NCI-H748 treated with DMSO at 0.1 percent for 48 hours (cell line): ENCODE measurements around the gene SLC12A2.

ENCODE experiments used
- DNase-seq: peaks from one replicate; lab custom pipeline; 2025; lab: John Stamatoyannopoulos, UW

The SLC12A2 gene

DNA sequence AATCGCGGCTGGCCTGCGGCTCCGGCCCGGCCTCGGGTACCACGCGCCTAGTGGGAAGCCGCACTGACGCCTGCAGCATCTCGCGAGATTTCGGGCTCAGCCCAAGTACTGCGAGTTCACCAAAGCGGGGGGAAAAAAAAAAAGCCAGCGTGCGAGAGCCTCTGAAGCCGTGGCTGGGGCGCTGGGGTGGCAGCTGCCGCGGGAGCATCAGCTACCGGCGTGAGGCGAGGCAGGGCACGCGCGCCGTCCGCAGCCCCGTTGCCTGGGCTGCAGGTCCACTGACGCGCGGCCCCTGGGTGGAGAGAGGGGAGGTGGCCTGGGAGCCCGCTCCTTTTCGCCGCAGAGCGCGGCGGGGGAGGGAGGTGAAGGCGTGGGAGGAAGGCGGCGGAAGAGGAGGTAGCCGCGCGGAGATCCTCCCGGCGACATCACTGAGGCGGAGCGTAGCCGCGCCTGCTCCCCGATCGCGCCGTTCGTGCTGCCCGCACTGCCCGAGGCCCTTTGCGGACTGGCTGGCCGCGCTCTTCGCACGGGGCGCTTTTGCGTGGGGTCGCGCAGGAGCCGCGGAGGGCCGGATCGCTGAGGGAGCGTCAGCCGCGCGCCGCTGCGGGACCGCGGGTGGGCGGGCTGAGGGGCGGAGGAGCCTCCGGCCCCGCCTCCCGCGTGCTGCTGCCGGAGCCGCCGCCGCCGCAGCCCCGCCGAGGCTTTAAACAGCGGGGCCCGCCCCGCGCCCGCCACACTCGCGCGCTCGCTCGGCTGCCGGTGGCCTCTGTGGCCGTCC lies at the start of gene SLC12A2:
TSS of gene SLC12A2 (plus strand) at position 734 of the 778 bp plus-strand sequence. CDS start 189 bp downstream, outside the sequence.
- DNase-seq, result peak; percentile 78

DNA sequence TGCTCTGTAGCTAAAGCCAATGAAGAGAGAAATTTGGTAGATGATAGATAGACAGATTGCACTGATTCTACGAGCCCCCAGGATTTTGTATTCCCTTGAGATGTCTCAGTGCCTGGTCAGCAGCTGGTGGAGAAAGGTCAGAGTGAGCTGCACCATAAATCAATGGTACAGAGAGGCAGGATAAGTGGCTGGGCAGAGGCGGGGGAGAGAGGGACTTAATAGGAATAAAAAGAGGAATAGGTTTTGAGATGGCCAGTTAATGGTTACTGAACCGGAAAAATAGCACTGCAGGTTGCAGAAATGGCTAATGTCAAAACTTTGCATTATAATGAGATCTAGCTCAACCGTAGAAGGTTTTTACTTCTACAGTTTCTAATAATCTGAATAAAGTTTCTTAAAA lies 47.9 kb upstream of the SLC12A2 start:
- DNase-seq, result no peak

DNA sequence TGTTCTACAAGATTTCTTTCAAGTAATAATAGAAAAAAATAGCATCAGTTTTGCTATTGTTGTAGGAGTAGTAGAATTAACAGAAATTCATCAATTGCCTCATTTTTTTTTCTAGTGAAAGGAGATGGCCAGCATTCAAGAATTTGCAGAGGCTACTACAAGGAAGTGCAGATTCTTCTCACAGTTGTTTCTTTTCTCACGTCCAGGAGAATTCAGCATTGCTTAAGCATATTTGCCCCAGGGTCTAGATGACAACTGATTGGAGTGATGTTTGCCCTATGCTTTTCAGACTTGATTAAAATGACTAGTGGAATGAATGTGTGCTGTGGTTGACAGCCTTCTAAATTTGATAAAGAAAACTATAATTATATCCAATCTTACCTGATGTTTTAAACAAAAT lies 46.6 kb upstream of the SLC12A2 start:
- DNase-seq, result no peak

DNA sequence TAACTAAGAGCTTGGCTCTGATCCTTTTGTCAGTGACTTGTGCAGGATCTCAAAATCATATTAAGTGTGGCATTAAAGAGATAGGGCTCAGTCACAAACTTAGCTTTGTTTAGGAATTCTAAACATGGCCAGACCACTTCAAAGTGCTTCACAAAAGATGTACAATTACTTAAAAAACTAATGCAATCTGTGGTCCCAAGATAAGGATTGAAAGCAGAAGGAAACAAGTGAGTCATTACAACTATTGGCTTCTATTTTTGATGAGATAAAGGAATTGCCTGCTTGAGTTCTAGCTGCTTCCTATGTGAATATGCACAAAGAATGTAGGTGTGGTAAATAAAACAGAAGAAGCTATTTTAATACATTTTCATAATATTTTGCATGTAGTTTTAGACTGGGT lies 44.9 kb upstream of the SLC12A2 start:
- no peak for DNase-seq

DNA sequence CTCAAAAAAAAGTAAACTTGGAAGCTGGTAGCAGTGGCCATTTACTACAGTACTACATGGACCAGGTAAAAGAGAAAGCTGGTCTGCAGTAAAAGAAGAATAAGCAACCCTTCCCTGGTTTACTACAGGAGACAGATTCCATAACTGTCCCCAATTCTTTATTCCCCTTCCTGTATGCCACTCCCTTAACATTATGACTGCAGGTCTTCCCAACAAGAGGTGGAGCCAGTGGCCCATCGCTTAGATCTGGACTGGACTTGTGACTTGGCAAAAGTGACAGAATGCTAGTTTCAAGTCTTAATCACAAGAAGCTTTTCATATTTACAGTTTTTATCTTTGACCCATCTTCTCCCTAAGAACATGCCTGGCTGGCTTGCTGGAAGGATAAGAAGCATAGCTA lies 42.6 kb upstream of the SLC12A2 start:
- no peak for DNase-seq

DNA sequence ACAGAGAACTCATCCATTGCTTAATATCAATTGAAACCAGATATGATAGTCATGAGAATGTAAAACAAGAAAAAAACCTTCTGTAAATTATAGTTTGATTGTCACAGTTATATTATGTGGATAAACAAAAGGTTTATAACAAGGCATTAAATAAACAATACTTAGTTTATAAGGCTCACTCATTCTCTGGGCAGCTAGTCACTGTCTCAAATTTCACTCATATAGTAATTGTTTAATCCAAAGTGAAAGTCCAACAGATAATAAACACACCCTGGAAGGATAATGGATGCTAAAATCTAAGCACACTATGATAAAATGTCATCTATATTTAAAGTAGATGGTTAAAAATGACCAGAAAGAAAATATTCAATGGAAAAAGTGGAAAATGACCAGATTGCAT lies 30.8 kb upstream of the SLC12A2 start:
- peak; percentile 18 for DNase-seq

DNA sequence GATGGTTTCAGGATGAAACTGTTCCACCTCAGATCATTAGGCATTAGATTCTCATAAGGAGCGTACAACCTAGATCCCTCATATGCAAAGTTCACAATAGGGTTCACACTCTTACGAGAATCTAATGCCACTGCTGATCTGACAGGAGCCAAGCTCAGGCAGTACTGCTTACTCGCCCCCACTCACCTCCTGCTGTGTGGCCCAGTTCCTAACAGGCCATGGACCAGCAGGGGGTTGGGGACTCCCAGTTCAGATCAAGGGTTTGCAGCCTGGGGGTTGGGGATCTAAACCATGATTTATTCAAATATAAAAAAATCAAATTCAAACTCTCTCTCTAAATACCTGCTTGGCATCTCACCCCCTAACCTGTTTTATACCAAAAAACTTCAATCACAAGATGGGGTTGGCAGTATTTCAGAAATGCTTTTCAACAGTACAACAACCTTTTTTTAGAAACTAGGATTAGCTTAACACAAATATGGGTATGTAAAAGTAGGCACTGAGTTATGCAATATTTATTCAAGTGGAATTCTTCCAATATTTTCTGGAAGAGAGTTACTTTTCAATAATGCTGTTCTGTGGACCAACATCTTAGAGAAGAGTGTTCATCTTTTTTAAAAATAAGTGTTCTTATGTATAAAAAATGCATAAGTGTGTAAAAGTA lies 30.1 kb upstream of the SLC12A2 start:
- DNase-seq, result no peak

DNA sequence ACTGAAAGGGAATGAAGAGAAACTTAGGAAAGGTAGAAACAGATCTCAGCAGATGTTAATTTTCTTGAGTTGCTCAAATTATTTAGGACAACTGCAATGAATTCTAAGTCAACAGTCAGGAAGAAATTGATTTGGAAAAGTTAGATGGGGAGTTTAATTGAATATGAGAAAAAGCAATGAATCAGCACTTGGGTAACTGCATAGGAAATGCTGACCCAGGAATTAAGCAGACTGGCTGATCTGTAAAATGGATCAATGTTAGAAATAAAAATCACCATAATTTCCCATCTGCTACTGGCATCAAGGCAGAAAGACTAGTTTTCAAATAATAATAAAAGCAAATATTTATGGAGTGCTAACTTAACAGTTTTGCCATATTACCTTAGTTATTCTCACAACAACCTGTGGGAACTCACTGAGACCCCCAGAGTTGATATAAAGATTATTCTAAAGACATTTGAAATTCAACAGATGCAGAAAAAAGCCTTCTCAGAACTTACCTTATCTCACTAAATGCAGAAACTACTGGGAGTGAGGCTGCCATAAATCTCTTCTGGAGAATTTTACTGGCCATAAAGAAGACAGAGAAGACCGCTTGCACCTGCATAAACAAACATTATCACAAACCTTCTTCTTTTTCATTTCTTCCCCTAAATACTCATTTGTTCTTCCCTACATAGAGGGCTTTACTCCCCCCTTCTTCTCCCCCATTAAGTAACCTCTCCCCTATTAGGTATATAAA lies 22.8 kb upstream of the SLC12A2 start:
- no peak for DNase-seq

DNA sequence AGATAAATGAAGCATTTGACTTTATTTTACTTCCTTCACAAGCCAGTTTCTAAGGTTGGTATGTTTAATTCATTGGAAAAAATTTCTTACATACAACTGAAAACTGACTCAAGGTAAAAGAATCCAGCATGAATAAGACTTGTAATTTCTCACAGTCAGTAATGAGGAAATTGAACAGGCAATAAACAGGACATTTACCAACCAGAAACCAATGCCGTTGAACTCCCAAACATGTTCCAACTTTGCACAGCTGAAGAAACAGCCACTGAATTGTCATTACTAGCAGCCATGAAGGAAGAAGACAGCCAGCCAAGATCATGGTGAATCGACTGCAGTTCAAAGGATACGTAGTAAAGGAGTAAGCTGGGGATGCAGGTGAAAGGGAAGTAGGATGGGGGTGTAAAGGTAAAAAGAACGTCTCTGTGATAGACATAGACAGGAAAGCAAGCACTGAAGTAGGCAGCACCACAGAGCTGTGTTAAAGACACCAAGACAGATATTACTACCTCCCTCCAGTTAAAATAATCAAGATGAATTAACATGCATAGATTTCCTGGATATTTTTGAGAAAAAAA lies 21.3 kb upstream of the SLC12A2 start:
- DNase-seq, result no peak

DNA sequence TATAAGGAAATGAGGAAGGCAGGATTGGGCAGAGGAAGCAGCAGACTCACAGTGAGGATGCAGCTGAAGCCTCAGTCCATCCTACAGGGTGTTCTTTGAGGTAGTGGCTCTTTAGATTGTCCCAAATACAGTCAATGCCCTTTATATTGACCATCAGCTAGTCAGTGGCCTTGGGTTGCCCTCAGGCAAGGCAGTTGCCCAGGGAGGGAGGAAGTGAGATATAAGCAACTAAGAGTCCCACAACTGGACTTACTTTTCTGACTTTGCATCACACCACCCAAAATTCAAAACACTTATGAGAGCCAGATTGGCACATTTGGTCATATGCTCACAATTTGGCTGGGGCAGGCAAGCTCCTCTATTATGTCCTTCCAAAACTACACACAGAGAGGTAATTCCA lies 9.4 kb upstream of the SLC12A2 start:
- no peak for DNase-seq

DNA sequence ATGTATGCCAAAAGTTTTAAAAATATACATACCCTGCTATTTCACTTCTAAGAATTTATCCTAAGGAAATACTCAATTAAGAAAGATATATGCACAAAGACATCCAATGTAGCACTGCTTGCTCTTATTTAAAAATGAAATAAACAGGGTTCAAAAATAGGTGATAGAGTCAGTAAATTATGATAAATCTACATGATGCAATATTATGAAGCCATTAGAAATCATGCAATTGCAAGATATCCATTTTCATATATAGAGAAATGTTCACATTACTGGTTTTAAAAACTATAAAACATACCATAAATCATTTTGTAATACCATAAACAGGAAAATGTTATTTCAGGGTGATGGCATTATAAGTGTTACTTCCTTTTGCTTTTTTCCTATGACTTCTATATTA lies 8.6 kb upstream of the SLC12A2 start:
- DNase-seq, result no peak

DNA sequence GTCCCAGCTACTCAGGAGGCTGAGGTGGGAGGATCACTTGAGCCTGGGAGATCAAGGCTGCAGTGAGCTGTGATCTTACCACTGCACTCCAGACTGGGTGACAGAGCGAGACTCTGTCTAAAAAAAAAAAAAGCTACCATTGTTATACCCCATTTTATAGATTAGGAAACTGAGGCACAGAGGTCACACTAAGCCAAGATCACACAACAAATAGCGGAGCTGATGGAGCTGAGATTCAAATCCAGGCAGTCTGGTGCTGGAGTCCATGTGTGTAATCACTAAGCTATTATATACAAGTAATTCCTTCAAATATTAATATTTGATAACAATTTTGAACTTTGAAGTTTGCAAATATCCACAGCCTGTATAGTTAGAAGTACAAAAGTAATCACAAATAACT lies 6.0 kb upstream of the SLC12A2 start:
- no peak for DNase-seq

DNA sequence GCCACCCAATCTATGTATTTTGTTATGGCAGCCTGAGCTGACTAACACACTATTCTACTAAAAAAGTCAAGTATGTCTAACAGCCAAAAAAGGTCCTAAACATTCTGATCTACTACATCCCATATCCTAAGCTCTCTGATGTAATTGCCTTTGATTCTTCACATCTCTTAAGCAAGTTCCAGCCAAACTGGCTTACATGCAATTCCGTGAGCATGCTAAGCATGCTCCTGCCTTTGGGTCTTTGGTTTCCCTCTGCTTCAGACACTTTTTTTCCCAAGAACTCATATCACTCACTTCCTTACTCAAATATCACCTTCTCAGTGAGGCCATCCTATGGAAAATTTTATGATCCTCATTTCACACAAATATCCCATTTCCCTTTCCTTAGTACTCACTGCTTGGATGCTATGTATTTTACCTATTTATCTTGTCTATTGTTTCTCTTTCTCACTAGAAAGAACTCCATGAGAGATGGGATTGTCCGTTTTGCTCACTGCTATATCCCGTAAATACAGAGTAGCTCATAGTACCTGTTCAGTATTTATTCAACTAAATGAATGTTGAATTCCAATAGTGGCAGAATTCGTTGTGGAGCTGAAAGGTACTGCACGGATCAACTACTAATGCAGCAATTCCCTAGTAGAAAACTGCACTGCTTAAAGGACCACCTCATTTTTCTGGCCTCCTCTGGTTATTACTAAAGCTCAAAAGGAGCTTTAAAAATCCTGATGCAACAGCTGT lies 2.3 kb upstream of the SLC12A2 start:
- no peak for DNase-seq

DNA sequence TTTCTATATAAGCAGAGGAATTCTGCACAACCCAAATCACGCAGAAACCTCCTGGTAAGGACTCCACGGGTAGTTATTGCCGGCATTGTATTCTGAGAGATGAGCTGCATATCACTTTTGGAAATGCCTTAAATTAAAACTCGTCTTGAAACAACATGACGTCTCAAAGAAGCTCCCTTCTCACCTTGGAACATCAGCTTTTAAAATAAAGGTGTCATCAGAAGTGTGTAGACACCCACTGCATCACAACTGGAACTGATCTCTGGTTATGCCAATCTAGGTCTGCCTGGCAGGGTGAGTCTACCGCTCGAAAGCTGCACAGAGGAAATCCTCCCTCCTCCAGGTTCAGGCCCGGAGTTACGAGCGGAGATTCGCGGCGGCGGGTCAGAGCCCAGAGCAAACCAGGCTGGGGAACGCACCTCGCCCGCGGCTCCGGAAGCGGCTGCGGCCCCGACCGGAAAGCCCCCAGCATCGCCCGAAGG lies 974 bp upstream of the SLC12A2 start:
- peak; percentile 75 for DNase-seq

DNA sequence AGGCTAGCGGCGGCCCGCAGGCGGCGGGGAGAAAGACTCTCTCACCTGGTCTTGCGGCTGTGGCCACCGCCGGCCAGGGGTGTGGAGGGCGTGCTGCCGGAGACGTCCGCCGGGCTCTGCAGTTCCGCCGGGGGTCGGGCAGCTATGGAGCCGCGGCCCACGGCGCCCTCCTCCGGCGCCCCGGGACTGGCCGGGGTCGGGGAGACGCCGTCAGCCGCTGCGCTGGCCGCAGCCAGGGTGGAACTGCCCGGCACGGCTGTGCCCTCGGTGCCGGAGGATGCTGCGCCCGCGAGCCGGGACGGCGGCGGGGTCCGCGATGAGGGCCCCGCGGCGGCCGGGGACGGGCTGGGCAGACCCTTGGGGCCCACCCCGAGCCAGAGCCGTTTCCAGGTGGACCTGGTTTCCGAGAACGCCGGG lies 253 bp downstream of the SLC12A2 start:
- DNase-seq, result no peak

DNA sequence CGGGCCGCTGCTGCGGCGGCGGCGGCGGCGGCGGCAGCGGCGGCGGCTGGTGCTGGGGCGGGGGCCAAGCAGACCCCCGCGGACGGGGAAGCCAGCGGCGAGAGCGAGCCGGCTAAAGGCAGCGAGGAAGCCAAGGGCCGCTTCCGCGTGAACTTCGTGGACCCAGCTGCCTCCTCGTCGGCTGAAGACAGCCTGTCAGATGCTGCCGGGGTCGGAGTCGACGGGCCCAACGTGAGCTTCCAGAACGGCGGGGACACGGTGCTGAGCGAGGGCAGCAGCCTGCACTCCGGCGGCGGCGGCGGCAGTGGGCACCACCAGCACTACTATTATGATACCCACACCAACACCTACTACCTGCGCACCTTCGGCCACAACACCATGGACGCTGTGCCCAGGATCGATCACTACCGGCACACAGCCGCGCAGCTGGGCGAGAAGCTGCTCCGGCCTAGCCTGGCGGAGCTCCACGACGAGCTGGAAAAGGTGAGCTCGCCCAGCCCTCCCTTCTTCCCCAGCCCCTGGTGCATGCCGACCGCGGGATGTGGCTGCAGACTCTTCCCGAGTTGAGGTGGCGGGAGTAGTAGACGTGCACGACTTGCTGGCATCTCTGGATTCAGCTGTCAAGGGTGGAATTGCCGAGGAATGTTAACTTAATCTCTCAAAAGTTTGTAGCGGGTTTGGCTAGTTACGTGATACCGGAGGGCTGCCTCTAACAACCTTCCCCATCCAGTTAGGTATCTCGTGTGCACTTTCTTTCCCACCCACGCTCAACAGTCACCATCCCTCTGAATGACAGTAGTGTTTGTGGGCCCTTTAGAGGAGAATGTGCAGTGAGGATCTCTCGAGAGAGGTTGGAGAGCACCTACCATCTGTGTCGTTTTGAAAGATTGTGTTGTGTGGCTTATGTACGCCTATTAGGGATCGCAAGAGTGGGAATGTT lies 932 bp downstream of the SLC12A2 start:
- peak; percentile 24 for DNase-seq

DNA sequence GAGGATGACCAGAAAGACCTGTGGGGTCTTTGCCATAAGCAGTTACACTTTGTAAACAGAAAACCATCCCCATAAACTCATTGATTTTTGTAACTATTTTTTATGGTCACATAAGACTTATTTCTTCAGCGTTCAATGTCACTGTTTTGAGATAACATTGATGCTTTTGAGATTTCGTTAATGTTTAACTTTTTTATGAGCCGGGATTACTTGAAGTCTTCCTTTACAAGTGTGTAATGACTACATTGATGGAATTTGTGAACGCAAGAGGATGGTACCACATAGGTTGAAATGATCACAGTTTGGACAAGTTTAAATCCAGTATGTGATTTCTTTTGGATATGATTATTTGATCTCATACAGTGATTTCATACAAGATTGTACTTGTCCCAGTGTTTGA lies 1.8 kb downstream of the SLC12A2 start:
- no peak for DNase-seq

DNA sequence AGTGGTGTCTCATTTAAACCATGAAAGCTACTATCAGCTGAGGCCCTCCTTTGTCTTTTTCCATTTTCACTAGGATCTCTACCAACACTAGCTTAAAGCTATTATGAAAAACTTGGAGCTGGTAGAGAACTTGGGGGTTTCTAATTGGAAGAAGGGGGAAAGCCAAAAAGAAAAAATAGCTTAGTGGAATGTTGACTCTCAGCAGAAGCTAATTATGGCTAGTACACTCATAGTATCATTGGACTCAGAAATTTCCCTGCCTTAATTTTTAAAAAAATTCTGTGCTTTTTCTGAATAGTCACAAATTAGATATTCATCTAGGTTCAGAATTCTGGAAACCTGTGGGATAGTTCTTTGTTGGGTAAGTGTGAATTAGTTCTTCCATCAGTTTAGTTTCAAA lies 8.0 kb downstream of the SLC12A2 start:
- DNase-seq, result no peak

DNA sequence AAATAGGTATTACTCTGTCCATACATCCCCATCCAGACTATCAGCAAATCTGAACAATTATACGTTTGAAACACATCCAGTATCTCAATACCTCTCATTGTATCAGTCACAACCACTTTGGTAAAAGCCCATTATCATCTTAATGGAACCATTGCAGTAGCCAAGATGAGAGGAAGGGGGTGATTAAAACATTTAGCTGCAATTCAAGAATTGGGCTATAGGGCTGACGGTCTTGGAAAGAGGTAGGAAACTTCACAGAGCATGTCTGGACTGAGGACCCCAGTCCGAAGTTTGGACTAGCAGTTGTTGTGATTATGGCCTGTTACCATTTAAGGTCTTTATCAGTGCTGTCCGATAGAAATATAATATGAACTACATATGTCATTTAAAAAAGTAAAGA lies 8.6 kb downstream of the SLC12A2 start:
- no peak for DNase-seq

DNA sequence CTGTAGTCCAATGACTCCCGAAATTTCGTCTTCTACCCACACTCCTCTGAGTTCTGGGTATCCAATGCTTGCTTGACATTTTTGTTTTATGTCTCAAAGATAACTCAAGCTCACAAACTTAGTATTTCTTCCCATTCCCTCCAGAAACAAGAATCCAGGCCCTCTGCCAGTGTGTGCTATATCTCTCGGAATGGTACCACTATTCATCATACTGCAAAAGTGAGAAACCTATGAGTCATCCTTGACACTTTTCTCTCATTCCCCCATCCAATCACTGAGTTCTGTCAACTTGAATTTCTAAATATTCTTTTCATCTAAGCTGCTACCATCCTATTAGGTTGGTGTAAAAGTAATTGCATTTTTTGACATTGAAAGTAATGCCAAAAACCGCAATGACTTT lies 9.8 kb downstream of the SLC12A2 start:
- no peak for DNase-seq

DNA sequence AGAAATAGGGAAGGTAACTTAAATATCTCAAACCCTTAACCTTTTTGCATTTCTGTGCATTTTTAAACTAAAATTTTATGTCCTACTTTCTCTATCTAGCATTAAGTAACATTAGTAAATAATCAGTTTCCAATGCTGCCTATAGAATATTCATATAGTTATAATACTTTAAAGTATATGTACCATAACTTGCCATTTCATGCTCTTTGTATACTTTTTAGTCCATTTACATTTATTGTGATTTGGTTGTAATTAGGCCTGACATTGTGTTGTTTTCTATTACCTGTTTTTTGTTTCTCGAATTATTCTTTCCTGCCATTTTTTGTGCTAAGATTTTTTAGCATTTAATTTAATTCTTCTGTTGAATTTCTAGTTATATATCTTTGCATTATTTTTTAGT lies 13.7 kb downstream of the SLC12A2 start:
- DNase-seq, result no peak
